Naive B cell (primary cell): Measurements from ENCODE around the gene TNIP2. TPM values are rescaled to one million over a fixed set of nuclear protein-coding genes. Genes with fewer than 3 reads are reported as not detected.

ENCODE experiments used
- ATAC-seq, 2 donors: fragments of 150-1000 bp; cut with Tn5 transposase; 2 replicates each; pipeline ENCODE4 v1.10.0; 2021; ENCODE audit warnings: low read depth in 2 of 2, mild to moderate bottlenecking in 2 of 2, moderate library complexity in 2 of 2
- DNase-seq: peaks from one replicate; pipeline ENCODE4 v3.0.0; 2022
- H3K27ac Mint-ChIP-seq, 6 donors: one replicate each; pipeline ENCODE4 v1.8.0; 2020 to 2022; ENCODE audit warnings: mild to moderate bottlenecking in 6 of 6, mixed read lengths in 6 of 6, moderate library complexity in 5 of 6, inconsistent platforms in 2 of 6
- H3K27me3 Mint-ChIP-seq, 3 donors: one replicate each; pipeline ENCODE4 v1.8.0; 2021 to 2022; ENCODE audit warnings: mixed read lengths in 3 of 3, mild to moderate bottlenecking in 1 of 3
- H3K36me3 Mint-ChIP-seq, 2 donors: one replicate each; pipeline ENCODE4 v1.8.0; 2020 to 2022; ENCODE audit warnings: mixed read lengths in 2 of 2, inconsistent platforms in 1 of 2, mild to moderate bottlenecking in 1 of 2
- H3K4me1 Mint-ChIP-seq, 3 donors: one replicate each; pipeline ENCODE4 v1.8.0; 2020 to 2022; ENCODE audit warnings: mixed read lengths in 3 of 3, inconsistent platforms in 1 of 3, mild to moderate bottlenecking in 1 of 3, moderate library complexity in 1 of 3
- H3K4me3 Mint-ChIP-seq, 8 donors: one replicate each; pipeline ENCODE4 v1.8.0; 2020 to 2022; ENCODE audit warnings: mild to moderate bottlenecking in 8 of 8, mixed read lengths in 8 of 8, moderate library complexity in 8 of 8, inconsistent platforms in 2 of 8
- H3K9me3 Mint-ChIP-seq, 7 donors: one replicate each; pipeline ENCODE4 v1.8.0; 2020 to 2022; ENCODE audit warnings: mixed read lengths in 7 of 7, mild to moderate bottlenecking in 5 of 7, inconsistent platforms in 2 of 7, moderate library complexity in 1 of 7
- polyA plus RNA-seq, 6 donors: library from polyadenylated mRNA; unstranded; fragments of 300-500 nt; fragmentation: Illumina TruSeq; gene quantifications; one replicate each; pipeline ENCODE4 v1.2.3, GENCODE V29; 2021; ENCODE audit warnings: low read depth in 6 of 6

TNIP2 gene
- polyA plus RNA-seq, 6 donors from 2014 or later: 25.4 to 36.2 (median 35.3) TPM

GRCh38 chr4:2790583-2791517 is 34.7 kb upstream of the TNIP2 start:
- DNase-seq (no peak), ATAC-seq (no peak)
- Mint-ChIP-seq H3K9me3 (no peaks in the 10 kb centered on the region), H3K27ac (peak overlapping the region; percentile 56 to 100 (median 92)), H3K36me3 (no peaks in the 10 kb centered on the region), H3K27me3 (no peaks in the 10 kb centered on the region), H3K4me3 (peak overlapping the region in 6 of 8 donors; percentile 63 to 87 (median 75)), H3K4me1 (peaks cover 59 to 86% (median 82%) of the 10 kb centered on the region in 3 donors)

GRCh38 chr4:2789793-2790582 is 33.9 kb upstream of the TNIP2 start:
- Mint-ChIP-seq H3K36me3 (no peaks in the 10 kb centered on the region), H3K4me3 (peak overlapping the region in 4 of 8 donors; percentile 19 to 79 (median 33)), H3K9me3 (no peaks in the 10 kb centered on the region), H3K27ac (peak overlapping the region in 5 of 6 donors; percentile 78 to 100 (median 91)), H3K4me1 (peaks cover 57 to 84% (median 83%) of the 10 kb centered on the region in 3 donors), H3K27me3 (no peaks in the 10 kb centered on the region)
- no peak for ATAC-seq
- DNase-seq: no peak

GRCh38 chr4:2789351-2789750 is 33.2 kb upstream of the TNIP2 start:
- H3K4me3 Mint-ChIP-seq: peak overlapping the region in 4 of 8 donors; percentile 20 to 79 (median 33)
- no peak for DNase-seq
- no peaks in the 10 kb centered on the region for H3K36me3 Mint-ChIP-seq
- no peaks in the 10 kb centered on the region for H3K27me3 Mint-ChIP-seq
- H3K27ac Mint-ChIP-seq: peak overlapping the region; percentile 75 to 100 (median 84)
- peaks cover 52 to 82% (median 79%) of the 10 kb centered on the region in 3 donors for H3K4me1 Mint-ChIP-seq
- no peak for ATAC-seq
- H3K9me3 Mint-ChIP-seq: no peaks in the 10 kb centered on the region

GRCh38 chr4:2788532-2789103 is 32.5 kb upstream of the TNIP2 start:
- Mint-ChIP-seq H3K36me3 (no peaks in the 10 kb centered on the region), H3K27ac (peak overlapping the region in 3 of 6 donors; percentile 89 to 100 (median 100))
- no peak for DNase-seq

GRCh38 chr4:2788101-2788500 is 32.0 kb upstream of the TNIP2 start:
- ATAC-seq: no peak
- peaks cover 49 to 83% (median 75%) of the 10 kb centered on the region in 3 donors for H3K4me1 Mint-ChIP-seq

More at GRCh38 chr4:2788532-2789103, 32.5 kb upstream of the TNIP2 start:
- no peaks in the 10 kb centered on the region for H3K27me3 Mint-ChIP-seq
- H3K9me3 Mint-ChIP-seq: peaks cover 0 to 3% (median 1%) of the 10 kb centered on the region in 7 donors
- peak overlapping the region in 4 of 8 donors; percentile 15 to 79 (median 28) for H3K4me3 Mint-ChIP-seq
- peaks cover 49 to 82% (median 75%) of the 10 kb centered on the region in 3 donors for H3K4me1 Mint-ChIP-seq
- ATAC-seq: no peak

GRCh38 chr4:2787230-2788100 is 31.3 kb upstream of the TNIP2 start:
- peaks cover 0 to 12% (median 2%) of the 10 kb centered on the region in 7 donors for H3K9me3 Mint-ChIP-seq
- no peaks in the 10 kb centered on the region for H3K36me3 Mint-ChIP-seq
- peak; percentile 86 for DNase-seq
- ATAC-seq: peak; percentile 61 to 72
- peaks cover 49 to 83% (median 74%) of the 10 kb centered on the region in 3 donors for H3K4me1 Mint-ChIP-seq
- peak overlapping the region; percentile 99 to 100 (median 100) for H3K27ac Mint-ChIP-seq
- no peaks in the 10 kb centered on the region for H3K27me3 Mint-ChIP-seq
- peak overlapping the region; percentile 75 to 88 (median 82) for H3K4me3 Mint-ChIP-seq

More at GRCh38 chr4:2788101-2788500, 32.0 kb upstream of the TNIP2 start:
- Mint-ChIP-seq H3K36me3 (no peaks in the 10 kb centered on the region), H3K27me3 (no peaks in the 10 kb centered on the region), H3K9me3 (peaks cover 0 to 7% (median 2%) of the 10 kb centered on the region in 7 donors), H3K4me3 (peak overlapping the region in 5 of 8 donors; percentile 57 to 84 (median 77)), H3K27ac (peak overlapping the region in 4 of 6 donors; percentile 99 to 100 (median 100))
- no peak for DNase-seq

GRCh38 chr4:2786794-2787229 is 30.7 kb upstream of the TNIP2 start:
- H3K4me1 Mint-ChIP-seq: peaks cover 45 to 77% (median 68%) of the 10 kb centered on the region in 3 donors
- H3K27ac Mint-ChIP-seq: peak overlapping the region; percentile 99 to 100 (median 100)
- DNase-seq: no peak
- peak overlapping the region in 7 of 8 donors; percentile 75 to 88 (median 84) for H3K4me3 Mint-ChIP-seq
- peaks cover 0 to 16% (median 4%) of the 10 kb centered on the region in 7 donors for H3K9me3 Mint-ChIP-seq
- ATAC-seq: no peak
- H3K36me3 Mint-ChIP-seq: no peaks in the 10 kb centered on the region
- no peaks in the 10 kb centered on the region for H3K27me3 Mint-ChIP-seq

- DNase-seq (peak; percentile 82), ATAC-seq (peak; percentile 70 to 80)
- H3K9me3 Mint-ChIP-seq: peaks cover 0 to 18% (median 6%) of the 10 kb centered on the region in 7 donors
- H3K4me1 Mint-ChIP-seq: peaks cover 39 to 71% (median 62%) of the 10 kb centered on the region in 3 donors
- H3K27me3 Mint-ChIP-seq: no peaks in the 10 kb centered on the region
- peak overlapping the region; percentile 99 to 100 (median 100) for H3K27ac Mint-ChIP-seq
- H3K4me3 Mint-ChIP-seq: peak overlapping the region; percentile 40 to 88 (median 77)
- H3K36me3 Mint-ChIP-seq: peaks cover 0 to 2% of the 10 kb centered on the region in 2 donors
These were observed 30.1 kb upstream of the TNIP2 start for GRCh38 chr4:2786152-2786671.

- H3K4me3 Mint-ChIP-seq: peak overlapping the region in 6 of 8 donors; percentile 40 to 88 (median 82)
- no peaks in the 10 kb centered on the region for H3K27me3 Mint-ChIP-seq
- peaks cover 34 to 65% (median 56%) of the 10 kb centered on the region in 3 donors for H3K4me1 Mint-ChIP-seq
- H3K27ac Mint-ChIP-seq: peak overlapping the region; percentile 99 to 100 (median 100)
- peaks cover 0 to 19% (median 6%) of the 10 kb centered on the region in 7 donors for H3K9me3 Mint-ChIP-seq
- H3K36me3 Mint-ChIP-seq: peaks cover 0 to 5% of the 10 kb centered on the region in 2 donors
- peak; percentile 61 for DNase-seq
- ATAC-seq: peak; percentile 40 to 44
These were observed 29.5 kb upstream of the TNIP2 start for GRCh38 chr4:2785613-2786012.

GRCh38 chr4:2783790-2784189 is 27.7 kb upstream of the TNIP2 start:
- Mint-ChIP-seq H3K36me3 (peaks cover 0 to 5% of the 10 kb centered on the region in 2 donors), H3K9me3 (peaks cover 0 to 19% (median 6%) of the 10 kb centered on the region in 7 donors), H3K4me3 (no peak overlapping the region), H3K27ac (peak overlapping the region in 3 of 6 donors; percentile 28 to 63 (median 44)), H3K27me3 (no peaks in the 10 kb centered on the region), H3K4me1 (peaks cover 26 to 48% (median 38%) of the 10 kb centered on the region in 3 donors)
- DNase-seq (no peak), ATAC-seq (no peak)

- DNase-seq: no peak
- Mint-ChIP-seq H3K9me3 (peaks cover 0 to 19% (median 6%) of the 10 kb centered on the region in 7 donors), H3K36me3 (peaks cover 0 to 5% of the 10 kb centered on the region in 2 donors), H3K27ac (peak overlapping the region in 1 of 6 donors; percentile 18), H3K4me3 (no peak overlapping the region), H3K27me3 (no peaks in the 10 kb centered on the region), H3K4me1 (peaks cover 13 to 31% (median 19%) of the 10 kb centered on the region in 3 donors)
- ATAC-seq: no peak
These were observed 25.8 kb upstream of the TNIP2 start for GRCh38 chr4:2781911-2782310.
